Activated CD4-positive, CD25-positive, alpha-beta regulatory T cell (primary cell): ENCODE measurements around the gene SMIM14.

Experiments
- DNase-seq, 4 experiments: peaks; one replicate each; lab custom pipeline; 2025; lab: John Stamatoyannopoulos, UW

SMIM14 gene

GRCh38 chr4:39498727-39499020 lies 140.0 kb downstream of the SMIM14 start:
- no peak for DNase-seq

GRCh38 chr4:39497909-39498726 lies 140.5 kb downstream of the SMIM14 start:
- DNase-seq, result no peak
